Stimulated activated CD8-positive, alpha-beta memory T cell treated with anti-CD3 and anti-CD28 coated beads, Interleukin-15, amount 100 ng/mL, for 24 hours (primary cell): Measurements from ENCODE around the gene MAG.

ENCODE experiments used
- DNase-seq: peaks from one replicate; pipeline ENCODE4 v3.0.0-alpha.2; 2020; ENCODE audit warnings: low read depth

MAG gene

DNA sequence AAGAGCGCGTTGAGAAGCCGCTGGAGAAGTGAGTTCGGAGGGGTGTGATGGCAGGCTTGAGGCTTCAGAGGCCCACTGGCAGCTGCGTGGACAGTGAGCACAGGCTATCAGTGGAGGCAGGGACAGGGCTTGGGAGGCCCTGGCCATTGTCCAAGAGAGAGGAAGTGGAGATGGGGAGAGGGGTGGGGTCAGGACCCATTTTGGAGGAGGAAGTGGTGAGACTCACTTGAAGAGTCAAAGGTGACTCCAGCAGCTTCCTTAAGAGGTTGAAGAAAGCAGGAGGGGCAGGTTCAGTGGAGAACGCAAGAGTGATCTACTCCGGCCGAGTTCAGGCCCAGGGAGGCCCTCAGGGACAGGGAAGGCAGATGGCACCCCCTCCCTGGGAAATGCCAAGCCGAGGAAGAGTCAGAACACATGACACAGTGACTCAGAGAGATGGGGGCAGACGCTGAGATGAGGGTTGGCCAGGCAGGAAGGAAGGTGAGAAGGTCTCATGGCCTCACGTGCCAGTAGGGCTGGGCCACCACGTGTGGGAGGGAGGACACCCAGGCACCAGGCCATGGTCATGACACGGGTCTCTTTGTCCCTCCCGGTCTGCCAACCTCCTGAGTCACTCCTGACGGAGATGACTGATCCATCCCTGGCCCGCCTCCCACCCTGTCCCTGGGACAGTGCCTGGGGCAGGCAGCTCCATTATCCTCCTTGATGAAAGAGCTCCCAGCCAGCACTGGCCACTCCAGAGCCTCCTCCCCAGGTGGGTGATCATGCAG lies 26.9 kb downstream of the MAG start:
- no peak for DNase-seq

DNA sequence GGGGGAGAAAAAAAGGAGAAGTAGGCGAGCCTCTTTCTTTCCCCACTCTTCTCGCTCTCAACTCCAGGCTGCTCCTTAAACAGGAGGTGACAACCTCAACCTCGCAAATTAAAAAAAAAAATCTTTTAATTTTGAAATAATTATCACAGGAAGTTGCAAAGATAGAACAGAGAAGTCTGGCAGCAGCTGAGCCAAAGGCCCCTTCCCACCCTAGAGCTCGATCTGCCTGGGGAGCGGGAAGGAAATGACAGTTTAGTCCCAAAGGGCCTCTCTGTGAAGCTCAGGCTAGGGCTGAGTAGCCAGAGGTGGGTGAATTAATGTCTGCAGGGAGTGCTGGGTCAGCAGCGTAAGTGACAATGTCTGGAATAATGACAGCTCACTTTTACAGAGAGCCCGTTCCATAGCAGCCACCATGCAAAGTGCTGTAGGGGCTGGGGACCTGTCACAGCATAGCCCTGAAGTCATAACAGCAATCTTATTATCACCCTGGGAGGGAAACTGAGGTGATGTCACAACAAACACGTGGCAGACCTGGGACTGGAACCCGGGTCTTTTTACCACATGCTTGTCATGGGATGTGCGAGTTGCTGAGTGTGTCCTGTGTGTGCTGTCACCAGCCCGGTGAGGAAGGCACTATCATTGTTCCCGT lies 28.2 kb downstream of the MAG start:
- no peak for DNase-seq

DNA sequence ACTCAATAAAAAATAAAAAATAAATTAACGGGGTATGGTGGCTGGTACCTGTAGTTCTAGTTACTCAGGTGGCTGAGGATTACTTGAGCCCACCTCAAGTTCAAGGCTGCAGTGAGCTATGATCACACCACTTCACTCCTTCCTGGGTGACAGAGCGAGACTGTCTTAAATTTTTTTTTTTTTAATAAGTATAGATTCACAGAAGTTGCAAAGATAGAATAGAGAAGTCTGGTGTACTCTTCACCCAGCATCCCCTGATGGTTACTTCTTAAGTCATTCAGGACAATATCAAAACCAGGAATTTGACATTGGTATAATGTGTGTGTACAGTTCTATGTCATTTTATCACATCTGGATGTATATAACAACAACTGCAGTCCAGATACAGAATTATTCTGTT lies 29.3 kb downstream of the MAG start:
- no peak for DNase-seq

DNA sequence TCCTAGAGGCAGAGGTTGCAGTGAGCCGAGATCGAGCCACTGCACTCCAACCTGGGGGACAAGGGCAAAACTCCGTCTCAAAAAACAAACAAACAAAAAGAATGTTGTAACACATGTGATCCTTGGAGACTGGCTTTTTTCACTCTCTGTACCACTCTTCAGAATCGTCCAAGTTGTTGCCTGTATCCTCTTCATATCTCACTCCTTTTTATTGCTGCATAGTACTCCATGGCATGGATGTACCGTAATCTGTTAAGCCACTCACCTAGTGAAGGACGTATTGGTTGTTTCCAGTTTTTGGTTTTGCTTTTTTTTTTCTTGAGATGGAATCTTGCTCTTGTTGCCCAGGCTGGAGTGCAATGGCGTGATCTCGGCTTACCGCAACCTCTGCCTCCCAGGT lies 30.1 kb downstream of the MAG start:
- no peak for DNase-seq

DNA sequence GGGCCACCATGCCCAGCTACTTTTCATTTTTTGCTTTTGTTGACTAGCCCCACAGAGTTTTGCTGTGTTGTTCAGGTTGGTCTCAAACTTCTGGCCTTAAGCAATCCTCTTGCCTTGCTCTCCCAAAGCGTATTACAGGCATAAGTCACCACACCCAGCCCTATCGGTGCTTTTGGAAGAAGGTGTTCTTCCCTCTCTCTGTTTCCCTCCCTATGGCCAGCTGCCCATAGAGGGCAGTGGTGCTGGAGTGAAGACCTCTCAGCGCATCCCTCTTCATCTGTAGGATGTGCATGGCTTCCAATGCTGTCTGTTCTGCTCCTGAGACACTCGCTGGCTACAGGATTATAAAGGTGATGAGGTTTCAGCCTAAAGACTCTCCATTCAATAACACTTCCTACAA lies 35.7 kb downstream of the MAG start:
- no peak for DNase-seq

DNA sequence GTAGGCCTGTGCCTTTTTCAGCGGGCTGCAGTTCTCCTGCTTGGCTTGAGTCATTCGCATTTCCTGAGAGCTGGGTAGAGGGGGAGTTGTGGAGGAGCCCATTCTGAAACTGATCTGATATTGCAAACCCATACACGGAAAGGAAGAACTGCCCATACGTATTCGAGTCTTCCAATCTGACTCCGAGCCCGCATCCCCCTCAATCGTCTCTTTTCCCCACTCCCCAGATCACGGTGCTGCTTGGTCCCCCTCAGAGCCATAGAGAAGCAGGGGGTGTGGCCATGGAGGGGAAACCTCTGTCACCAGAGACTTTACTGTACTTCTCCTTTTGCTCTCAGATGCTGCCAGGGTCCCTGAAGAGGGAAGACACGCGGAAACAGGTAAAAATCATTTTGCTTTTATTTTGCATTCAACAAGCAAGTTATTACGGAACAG lies 36.9 kb downstream of the MAG start, which contains the start of gene CD22:
Gene CD22, plus strand, starts transcription at position 337 of the 435 bp plus-strand sequence. CDS start 2,854 bp downstream, outside the sequence.
- DNase-seq, result no peak

DNA sequence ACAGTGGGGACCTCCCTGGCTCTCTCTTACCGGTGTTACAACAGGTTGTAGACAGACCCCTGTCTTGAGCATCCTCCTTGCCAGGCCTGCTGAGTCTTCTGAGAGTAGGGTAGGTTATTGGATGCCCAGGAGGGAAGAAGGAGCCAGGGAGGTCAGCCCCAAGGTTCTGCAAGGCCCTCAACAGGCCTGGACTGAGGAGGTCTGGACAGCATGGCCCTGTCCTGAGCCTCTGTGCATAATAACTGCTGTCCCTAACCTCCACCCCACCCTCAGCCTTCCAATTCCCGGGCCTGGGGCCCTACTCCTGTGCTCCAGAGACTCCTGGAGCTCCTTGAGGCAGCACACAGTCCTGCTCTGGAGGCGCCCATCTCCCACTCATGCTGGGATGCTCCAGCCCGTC lies 37.4 kb downstream of the MAG start:
- DNase-seq, result no peak

DNA sequence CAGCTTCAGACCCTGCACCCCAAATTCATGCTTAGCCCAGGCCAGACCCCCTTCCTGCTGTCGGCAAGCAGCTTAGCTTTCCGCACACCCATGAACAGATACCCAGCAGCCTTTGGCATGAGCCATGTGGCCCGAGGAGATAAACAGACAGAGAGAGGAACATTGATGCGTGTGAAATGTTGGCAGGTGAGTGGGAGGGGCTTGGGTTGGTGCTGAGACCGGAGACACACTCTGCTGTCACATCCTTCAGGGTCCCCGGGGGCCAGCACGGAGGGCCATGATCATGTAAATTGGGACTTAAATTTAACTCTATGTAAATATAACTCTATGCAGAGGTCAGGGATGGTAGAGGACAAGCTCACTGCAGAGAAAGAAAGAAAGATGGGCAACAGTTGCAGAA lies 38.5 kb downstream of the MAG start:
- no peak for DNase-seq

DNA sequence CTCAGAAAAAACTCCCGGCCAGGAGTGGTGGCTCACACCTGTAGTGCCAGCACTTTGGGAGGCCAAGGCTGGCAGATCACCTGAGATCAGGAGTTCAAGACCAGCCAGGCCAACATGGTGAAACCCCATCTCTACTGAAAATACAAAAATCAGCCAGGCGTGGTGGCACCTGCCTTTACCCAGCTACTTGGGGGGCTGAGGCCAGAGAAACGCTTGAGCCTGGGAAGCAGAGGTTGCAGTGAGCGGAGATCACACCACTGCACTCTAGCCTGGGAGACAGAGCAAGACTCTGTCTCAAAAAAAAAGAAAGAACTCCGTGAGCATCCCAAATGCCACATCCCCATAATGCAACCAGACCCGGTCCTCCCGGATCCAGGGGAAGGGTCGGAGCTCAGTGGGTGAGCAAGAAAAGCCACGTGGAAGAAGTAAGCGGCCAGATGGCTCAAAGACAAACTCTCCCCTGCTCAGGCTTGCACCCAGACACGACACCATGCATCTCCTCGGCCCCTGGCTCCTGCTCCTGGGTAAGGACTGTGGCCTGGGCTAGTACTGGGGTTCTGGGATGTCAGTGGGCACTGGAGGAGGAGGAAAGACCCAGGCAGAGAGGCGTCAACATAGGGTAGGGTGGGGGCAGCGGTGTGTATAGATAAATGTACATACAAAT lies 39.7 kb downstream of the MAG start:
- DNase-seq, result no peak

DNA sequence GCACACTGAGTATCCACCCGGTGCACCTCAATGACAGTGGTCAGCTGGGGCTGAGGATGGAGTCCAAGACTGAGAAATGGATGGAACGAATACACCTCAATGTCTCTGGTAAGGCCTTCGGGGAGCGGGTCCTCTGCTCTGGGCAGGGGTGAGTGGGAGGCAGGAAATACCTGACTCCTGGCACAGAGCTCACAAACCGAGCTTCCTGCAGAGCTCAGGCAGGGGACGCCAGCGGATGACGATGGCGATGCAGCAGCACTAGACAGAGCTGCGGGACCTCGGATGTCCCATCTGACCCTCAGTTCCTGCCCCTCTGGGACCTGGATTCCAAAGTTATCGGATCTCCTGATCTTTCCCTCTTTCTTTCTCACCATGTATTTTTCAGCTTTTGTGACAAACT lies 40.9 kb downstream of the MAG start:
- no peak for DNase-seq

DNA sequence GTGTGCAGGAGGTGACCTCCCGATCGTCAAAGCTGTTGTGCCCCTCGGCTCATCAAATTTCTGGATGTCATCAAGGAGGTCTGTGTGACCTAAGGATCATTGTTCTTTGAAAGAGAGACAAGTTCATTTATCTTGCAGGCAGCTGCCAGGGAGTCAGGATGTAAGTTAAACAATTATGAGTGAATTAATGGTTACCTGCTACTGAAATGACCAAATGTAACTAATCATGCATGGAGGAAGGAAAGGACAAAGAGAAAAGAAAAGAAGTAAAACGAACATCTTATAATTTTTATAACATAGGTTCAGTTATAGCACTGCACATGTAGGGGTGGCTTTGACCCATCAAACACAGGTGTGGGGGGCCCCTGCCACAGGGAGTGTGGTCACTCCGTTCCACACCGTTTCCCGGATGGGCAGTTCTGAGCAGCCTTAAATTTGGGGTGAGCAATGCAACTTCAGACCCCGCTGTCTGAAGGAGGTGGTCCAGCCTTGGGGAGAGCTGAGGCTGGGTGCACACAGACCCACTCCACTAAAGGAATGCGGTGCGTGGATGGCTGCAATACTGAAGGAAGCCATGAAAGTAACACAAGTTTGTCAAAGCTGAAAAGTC lies 42.3 kb downstream of the MAG start:
- no peak for DNase-seq

DNA sequence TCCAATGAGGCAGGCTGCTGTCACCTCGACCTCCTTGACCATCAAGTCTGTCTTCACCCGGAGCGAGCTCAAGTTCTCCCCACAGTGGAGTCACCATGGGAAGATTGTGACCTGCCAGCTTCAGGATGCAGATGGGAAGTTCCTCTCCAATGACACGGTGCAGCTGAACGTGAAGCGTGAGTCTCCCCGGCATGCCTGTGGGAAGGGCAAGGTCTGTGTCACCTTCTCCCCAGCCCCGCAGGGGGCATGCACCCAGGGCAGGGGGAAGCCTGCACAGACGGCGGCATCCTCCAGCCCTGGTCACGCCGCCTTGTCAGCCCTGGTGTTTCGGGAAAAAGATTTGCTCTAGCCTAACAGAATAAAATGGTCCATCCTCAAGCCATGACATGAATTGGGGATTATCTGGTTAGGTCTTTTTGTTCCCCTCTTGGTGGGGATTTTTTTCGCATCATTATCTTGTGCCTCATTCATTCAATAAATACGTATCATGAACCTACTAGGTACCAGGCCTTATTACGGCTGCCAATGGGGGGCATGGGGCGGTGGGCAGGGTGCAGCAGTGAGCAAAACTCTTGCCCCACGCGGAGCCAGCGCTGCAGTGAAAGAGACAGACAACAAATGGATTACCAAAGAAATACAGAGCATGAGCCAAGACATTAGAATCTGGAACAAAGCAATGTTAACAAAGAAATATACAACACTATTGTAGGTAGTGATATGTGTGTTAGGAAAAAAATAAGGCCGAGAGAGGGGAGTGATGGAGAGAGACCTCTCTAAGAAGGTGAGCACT lies 44.4 kb downstream of the MAG start:
- DNase-seq, result no peak

DNA sequence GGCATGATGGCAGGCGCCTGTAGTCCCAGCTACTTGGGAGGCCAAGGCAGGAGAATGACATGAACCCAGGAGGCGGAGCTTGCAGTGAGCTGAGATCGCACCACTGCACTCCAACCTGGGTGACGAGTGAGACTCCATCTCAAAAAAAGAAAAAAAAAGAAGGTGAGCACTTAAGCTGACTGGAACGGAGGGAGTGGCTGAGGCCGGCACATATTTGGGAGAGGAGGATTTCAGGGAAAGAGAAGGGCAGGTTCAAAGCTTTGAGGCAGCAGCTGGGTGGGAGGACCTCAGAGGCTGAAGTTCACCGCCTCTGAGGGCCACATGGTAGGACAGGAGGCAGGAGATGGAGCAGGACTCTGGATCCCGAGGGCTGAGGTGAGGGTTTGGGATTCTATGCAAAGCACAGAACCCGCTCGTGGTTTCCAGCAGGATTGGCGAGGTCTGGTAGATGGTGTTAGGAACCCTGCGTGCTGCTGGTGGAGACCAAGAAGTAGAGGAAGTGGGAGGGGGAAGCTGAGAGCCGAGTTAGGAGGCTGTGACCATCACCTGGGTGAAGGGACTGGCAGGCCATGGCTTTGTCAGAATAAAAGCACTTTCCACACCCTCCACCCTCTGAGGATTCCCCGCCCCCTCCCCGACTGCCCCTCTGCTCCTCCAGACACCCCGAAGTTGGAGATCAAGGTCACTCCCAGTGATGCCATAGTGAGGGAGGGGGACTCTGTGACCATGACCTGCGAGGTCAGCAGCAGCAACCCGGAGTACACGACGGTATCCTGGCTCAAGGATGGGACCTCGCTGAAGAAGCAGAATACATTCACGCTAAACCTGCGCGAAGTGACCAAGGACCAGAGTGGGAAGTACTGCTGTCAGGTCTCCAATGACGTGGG lies 45.4 kb downstream of the MAG start:
- no peak for DNase-seq

DNA sequence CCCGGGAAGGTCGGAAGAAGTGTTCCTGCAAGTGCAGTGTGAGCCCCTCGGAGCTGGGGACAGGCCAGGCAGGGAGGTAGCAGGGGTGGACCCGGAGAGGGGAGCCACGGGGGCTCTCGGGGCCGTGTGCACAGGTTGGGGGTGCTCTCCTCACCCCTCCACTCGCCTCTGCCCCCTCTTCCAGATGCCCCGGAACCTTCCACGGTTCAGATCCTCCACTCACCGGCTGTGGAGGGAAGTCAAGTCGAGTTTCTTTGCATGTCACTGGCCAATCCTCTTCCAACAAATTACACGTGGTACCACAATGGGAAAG lies 46.0 kb downstream of the MAG start:
- no peak for DNase-seq

DNA sequence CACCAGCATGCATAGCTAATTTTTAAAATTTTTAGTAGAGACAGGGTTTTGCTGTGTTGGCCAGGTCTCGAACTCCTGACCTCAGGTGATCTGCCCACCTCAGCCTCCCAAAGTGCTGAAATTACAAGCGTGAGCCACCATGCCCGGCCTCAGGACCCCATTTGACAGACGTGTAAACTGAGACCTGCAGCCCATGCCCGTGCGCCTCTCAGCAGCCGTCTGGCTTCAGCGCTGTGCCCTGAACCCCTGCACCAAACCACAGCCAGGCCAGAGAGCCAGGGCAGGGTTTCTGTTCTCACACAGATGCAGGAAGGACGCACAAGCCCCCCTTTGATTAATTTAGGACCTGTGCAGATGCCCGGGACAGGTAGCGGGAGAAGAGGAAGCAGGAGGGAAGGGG lies 48.5 kb downstream of the MAG start:
- DNase-seq, result no peak

DNA sequence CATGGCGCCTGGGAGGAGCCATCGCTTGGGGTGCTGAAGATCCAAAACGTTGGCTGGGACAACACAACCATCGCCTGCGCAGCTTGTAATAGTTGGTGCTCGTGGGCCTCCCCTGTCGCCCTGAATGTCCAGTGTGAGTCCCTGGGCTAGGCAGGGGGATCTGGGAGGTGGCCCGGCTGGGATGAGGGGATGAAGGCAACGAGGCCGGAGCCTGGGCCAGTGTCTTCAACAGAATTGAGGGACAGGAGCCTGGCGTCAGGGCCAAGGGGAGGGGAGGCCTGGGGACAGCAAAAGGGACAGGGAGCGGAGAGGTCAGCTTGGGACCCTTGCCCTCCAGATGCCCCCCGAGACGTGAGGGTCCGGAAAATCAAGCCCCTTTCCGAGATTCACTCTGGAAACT lies 49.0 kb downstream of the MAG start:
- DNase-seq, result no peak

DNA sequence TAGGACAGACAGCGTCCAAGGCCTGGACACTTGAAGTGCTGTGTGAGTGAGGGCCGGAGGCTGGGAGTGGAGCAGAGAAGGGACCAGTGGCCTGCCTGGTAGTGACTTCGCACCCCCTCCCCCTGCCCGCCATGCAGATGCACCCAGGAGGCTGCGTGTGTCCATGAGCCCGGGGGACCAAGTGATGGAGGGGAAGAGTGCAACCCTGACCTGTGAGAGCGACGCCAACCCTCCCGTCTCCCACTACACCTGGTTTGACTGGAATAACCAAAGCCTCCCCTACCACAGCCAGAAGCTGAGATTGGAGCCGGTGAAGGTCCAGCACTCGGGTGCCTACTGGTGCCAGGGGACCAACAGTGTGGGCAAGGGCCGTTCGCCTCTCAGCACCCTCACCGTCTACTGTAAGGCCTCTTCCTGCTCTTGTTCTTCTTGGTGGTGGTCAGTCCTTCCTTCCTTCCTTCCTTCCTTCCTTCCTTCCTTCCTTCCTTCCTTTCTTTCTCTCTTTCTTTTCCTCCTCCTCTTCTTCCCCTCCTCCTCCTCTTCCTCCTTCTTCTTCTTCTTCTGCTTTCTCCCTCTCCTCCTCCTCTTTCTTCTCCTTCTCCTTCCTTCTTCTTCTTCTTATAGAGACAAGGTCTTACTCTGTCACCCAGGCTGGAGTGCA lies 49.7 kb downstream of the MAG start:
- no peak for DNase-seq

DNA sequence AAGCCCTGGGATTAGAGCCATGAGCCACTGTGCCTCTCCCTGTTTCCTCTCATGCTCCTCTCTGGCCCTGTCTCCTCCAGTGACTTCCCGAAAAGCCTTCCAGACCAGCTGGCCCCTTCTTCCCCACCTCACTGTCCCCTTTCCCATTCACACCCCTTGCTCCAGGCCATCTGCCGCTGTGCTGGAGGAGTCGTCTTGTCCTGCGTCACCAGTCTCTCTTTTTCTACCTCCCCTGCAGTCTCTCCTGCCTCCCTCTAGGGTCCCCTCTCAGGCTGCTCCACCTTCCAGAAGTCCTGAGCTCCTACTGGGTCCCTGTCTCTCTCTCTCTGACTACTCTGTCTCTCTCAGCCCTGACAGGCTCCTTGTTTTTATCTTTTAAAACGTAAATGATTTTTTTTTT lies 50.5 kb downstream of the MAG start:
- DNase-seq, result no peak

DNA sequence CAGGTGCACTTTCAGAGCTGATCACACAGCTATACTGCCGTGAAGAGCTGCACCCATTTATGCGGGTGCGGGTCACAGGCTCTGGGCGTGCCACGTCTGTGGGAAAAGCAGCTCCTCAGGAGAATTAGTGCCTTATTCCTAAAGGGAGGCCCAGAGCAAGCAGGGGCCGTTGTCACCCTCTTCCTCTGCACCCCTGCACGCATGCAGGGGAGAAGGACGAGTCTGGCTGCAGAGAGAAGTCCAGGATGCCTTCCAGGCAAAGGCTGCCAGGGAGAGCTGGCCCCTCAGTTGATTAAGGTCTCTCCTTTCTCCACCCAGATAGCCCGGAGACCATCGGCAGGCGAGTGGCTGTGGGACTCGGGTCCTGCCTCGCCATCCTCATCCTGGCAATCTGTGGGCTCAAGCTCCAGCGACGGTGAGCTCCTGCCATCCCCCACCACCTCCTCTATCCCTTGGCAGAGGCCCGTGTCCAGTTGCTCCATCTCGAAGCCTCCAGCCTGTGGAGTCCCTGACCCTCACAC lies 52.6 kb downstream of the MAG start:
- no peak for DNase-seq

DNA sequence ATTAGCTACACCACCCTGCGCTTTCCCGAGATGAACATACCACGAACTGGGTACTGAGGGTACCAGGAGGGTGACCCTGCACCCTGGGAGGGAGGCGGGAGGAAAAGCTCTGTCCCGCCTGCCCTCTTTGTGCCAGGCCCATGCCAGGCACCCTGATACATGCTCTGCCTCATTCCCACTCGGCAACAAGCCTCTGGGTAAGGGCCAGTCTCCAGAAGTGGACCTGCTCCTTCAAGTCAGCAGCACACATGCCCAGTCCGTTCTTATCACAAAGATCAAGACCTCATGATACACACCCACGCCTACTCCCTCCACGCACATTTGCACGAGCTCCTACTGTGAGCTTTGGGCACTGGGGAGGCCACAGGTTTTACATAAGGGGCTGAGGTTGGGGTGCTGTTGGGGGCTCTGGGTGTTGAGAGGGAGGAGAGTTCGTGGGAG lies 53.7 kb downstream of the MAG start:
- DNase-seq, result no peak
